ENCODE measurements around the gene FILIP1L.

The FILIP1L gene

GRCh38 chr3:100041328-100041749, 73.0 kb downstream of the FILIP1L start:
- Histone ChIP-seq H3K79me2 (ENCODE audit: insufficient read depth, low read length) (no peaks in the 10 kb centered on the region), H3K4me1 (ENCODE audit: insufficient read depth, low read length, poor library complexity, severe bottlenecking) (no peaks in the 10 kb centered on the region), H3F3A (ENCODE audit: low read depth) (no peaks in the 10 kb centered on the region), H4K20me1 (ENCODE audit: insufficient read depth, low read length, poor library complexity, severe bottlenecking) (no peaks in the 10 kb centered on the region), H3K9me3 (ENCODE audit: insufficient read depth, low read depth, low read length) (no peaks in the 10 kb centered on the region), H3K9ac (ENCODE audit: low read depth, low read length, poor library complexity, severe bottlenecking) (no peak overlapping the region), H3K9me2 (replicated peaks; ENCODE audit: low read depth, low read length) (no peaks in the 10 kb centered on the region), H3K36me3 (ENCODE audit: insufficient read depth, low read length) (no peaks in the 10 kb centered on the region), H3K27me3 (ENCODE audit: insufficient read depth, low read length, poor library complexity, severe bottlenecking) (no peaks in the 10 kb centered on the region), H2AFZ (ENCODE audit: low read length) (no peak overlapping the region), H3K4me3 (ENCODE audit: low read length, poor library complexity, severe bottlenecking) (no peak overlapping the region), H3K4me2 (ENCODE audit: low read depth, low read length, poor library complexity, severe bottlenecking) (no peak overlapping the region)
- no peak for TF ChIP-seq EZH2phosphoT487 (IDR thresholded peaks at IDR 0.05; ENCODE audit: borderline replicate concordance)

DNA sequence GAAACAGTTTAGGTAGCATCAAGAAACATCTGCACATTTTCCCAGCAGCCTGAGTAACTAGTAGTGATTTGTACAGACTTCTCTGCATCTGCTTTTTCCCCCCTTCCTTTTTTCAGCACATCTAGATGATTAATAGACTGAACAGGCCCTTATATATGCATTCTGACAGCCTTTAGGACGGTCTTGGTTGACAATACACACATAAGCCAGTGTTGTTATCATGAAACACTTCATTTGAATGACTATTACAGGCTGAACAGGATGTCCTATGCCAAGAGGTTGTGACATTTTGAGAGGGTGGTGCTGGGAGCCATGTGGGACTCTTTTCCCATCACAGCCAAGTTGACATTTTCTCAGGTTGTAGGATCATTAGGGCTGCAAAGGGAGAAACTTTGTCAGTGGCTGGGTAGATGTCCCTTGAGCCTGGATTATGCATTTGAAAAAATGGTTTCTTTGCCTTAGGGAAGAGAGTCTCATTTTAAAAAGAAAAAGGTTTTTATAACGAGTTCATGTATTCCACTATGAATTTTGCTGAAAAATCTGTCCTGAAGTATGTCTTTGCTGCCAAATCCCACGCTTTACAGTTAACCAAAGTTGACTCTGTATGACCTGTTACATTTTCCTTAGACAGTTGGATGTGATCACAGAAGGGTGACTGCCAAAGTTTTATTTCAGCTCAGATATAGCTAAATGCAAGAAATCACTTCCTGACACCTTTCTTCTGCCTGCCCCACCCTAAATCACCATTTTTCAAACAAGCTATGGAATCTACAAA, 73.7 kb downstream of the FILIP1L start:
- no peak overlapping the region for H3K4me2 ChIP-seq (ENCODE audit: low read depth, low read length, poor library complexity, severe bottlenecking)
- H3K4me1 ChIP-seq (ENCODE audit: insufficient read depth, low read length, poor library complexity, severe bottlenecking) = no peaks in the 10 kb centered on the region
- no peaks in the 10 kb centered on the region for H3K9me3 ChIP-seq (ENCODE audit: insufficient read depth, low read depth, low read length)
- no peak for TF ChIP-seq EZH2phosphoT487 (IDR thresholded peaks at IDR 0.05; ENCODE audit: borderline replicate concordance)
- no peak for TF ChIP-seq CTCF (conservative IDR thresholded peaks at IDR 0.05; ENCODE audit: low read length)
- H3K9me2 ChIP-seq (replicated peaks; ENCODE audit: low read depth, low read length) = no peaks in the 10 kb centered on the region
- H4K20me1 ChIP-seq (ENCODE audit: insufficient read depth, low read length, poor library complexity, severe bottlenecking) = no peaks in the 10 kb centered on the region
- no peaks in the 10 kb centered on the region for H3K27me3 ChIP-seq (ENCODE audit: insufficient read depth, low read length, poor library complexity, severe bottlenecking)
- no peaks in the 10 kb centered on the region for H3F3A ChIP-seq (ENCODE audit: low read depth)
- no peaks in the 10 kb centered on the region for H3K36me3 ChIP-seq (ENCODE audit: insufficient read depth, low read length)
- no peak overlapping the region for H3K9ac ChIP-seq (ENCODE audit: low read depth, low read length, poor library complexity, severe bottlenecking)
- H3K4me3 ChIP-seq (ENCODE audit: low read length, poor library complexity, severe bottlenecking) = no peak overlapping the region
- H3K79me2 ChIP-seq (ENCODE audit: insufficient read depth, low read length) = no peaks in the 10 kb centered on the region
- H2AFZ ChIP-seq (ENCODE audit: low read length) = no peak overlapping the region

DNA sequence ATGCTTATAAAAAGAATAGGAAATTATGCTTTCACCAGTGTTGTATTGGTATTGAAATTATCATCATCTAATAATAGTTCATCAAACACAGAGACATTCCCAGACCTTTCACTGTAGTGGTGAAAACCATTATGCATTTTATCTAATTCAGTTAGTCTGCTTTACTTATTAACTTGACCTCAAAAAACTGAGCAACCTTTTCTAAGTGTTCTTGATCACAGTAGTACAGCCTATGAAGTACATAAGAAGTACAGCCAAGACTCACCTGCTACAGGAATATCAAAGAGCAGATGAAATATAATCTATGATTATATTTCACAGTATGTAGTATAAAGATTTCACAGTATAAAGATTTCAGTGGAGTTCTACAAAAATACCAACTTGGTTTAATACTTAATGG, 75.2 kb downstream of the FILIP1L start:
- Histone ChIP-seq H3K9me2 (replicated peaks; ENCODE audit: low read depth, low read length) (no peaks in the 10 kb centered on the region), H3K4me2 (ENCODE audit: low read depth, low read length, poor library complexity, severe bottlenecking) (no peak overlapping the region), H3F3A (ENCODE audit: low read depth) (no peaks in the 10 kb centered on the region), H2AFZ (ENCODE audit: low read length) (no peak overlapping the region), H3K36me3 (ENCODE audit: insufficient read depth, low read length) (no peaks in the 10 kb centered on the region), H3K9ac (ENCODE audit: low read depth, low read length, poor library complexity, severe bottlenecking) (no peak overlapping the region), H3K27me3 (ENCODE audit: insufficient read depth, low read length, poor library complexity, severe bottlenecking) (no peaks in the 10 kb centered on the region), H3K79me2 (ENCODE audit: insufficient read depth, low read length) (no peaks in the 10 kb centered on the region), H4K20me1 (ENCODE audit: insufficient read depth, low read length, poor library complexity, severe bottlenecking) (no peaks in the 10 kb centered on the region), H3K9me3 (ENCODE audit: insufficient read depth, low read depth, low read length) (no peaks in the 10 kb centered on the region), H3K4me3 (ENCODE audit: low read length, poor library complexity, severe bottlenecking) (no peak overlapping the region), H3K4me1 (ENCODE audit: insufficient read depth, low read length, poor library complexity, severe bottlenecking) (no peaks in the 10 kb centered on the region)
- TF ChIP-seq CTCF (conservative IDR thresholded peaks at IDR 0.05; ENCODE audit: low read length) (no peak), EZH2phosphoT487 (IDR thresholded peaks at IDR 0.05; ENCODE audit: borderline replicate concordance) (no peak)

Measured in Loucy (cell line).